Small intestine (tissue), 7 donors: Measurements from ENCODE around the gene STX8. TPM values are rescaled to one million over a fixed set of nuclear protein-coding genes. Genes with fewer than 3 reads are reported as not detected.

Source experiments
- DNase-seq, 2 donors: peaks; one replicate each; pipeline versions ENCODE4 v3.0.0 to v3.0.0-alpha.2; 2013
- FAIRE-seq: peaks from 2 replicates; lab custom pipeline; 2012; peaks lifted over from hg19 to GRCh38; lab: Jason Lieb, UNC
- H3K27ac ChIP-seq, 3 donors: one replicate each; pipeline ENCODE4 v1.5.1; 2013; ENCODE audit warnings: low read length in 2 of 3, mild to moderate bottlenecking in 2 of 3, control low read depth in 1 of 3, inconsistent platforms in 1 of 3, low read depth in 1 of 3, moderate library complexity in 1 of 3
- H3K27me3 ChIP-seq, 3 donors: one replicate each; pipeline ENCODE4 v1.6.1; 2013; ENCODE audit warnings: low read length in 3 of 3, inconsistent platforms in 1 of 3; ENCODE audit not compliant: control insufficient read depth in 3 of 3, insufficient read depth in 3 of 3
- H3K36me3 ChIP-seq, 3 donors: one replicate each; pipeline ENCODE4 v1.6.1; 2013; ENCODE audit warnings: low read length in 3 of 3, inconsistent platforms in 1 of 3, low read depth in 1 of 3, mild to moderate bottlenecking in 1 of 3, moderate library complexity in 1 of 3; ENCODE audit not compliant: control insufficient read depth in 3 of 3, insufficient read depth in 2 of 3
- H3K4me1 ChIP-seq, 3 donors: one replicate each; pipeline ENCODE4 v1.6.1; 2013; ENCODE audit warnings: low read length in 2 of 3, inconsistent platforms in 1 of 3, low read depth in 1 of 3, mild to moderate bottlenecking in 1 of 3, moderate library complexity in 1 of 3; ENCODE audit not compliant: control insufficient read depth in 3 of 3, insufficient read depth in 2 of 3
- H3K4me3 ChIP-seq, 3 donors: one replicate each; pipeline ENCODE4 v1.5.1; 2013; ENCODE audit warnings: low read length in 3 of 3, control low read depth in 1 of 3, inconsistent platforms in 1 of 3, low read depth in 1 of 3, mild to moderate bottlenecking in 1 of 3, moderate library complexity in 1 of 3
- H3K9me3 ChIP-seq, 2 donors: one replicate each; pipeline ENCODE4 v1.6.1; 2013; ENCODE audit warnings: low read depth in 1 of 2, low read length in 1 of 2; ENCODE audit not compliant: control insufficient read depth in 2 of 2, insufficient read depth in 1 of 2
- WGBS, 3 donors: extraction: QIAGEN DNeasy Blood & Tissue Kit; methylation state at CpG; one replicate each; pipeline ENCODE4 v1.1.7; 2013; 5-methylcytosine and 5-hydroxymethylcytosine counted together
- polyA plus RNA-seq, 4 donors: library from polyadenylated mRNA; stranded (reverse) in 3 of 4; unstranded in 1 of 4; fragments of 200-250 nt in 3 of 4; fragments of 120-200 nt in 1 of 4; gene quantifications; one replicate each; pipeline versions ENCODE4 v1.2.1 to v1.2.3, GENCODE V29; 2013
- donor health status: healthy with polysubstance abuse.
- donor health status: control.
- donor health status: control.
- donor health status: Bipolar disorder and iron deficiency.
- donor health status: healthy.

The STX8 gene
- polyA plus RNA-seq, 4 donors = 35.3 to 72.2 (median 51.8) TPM

GRCh38 chr17:9247401-9247938 is 328.1 kb downstream of the STX8 start:
- H3K4me3 ChIP-seq = no peak overlapping the region
- H3K27me3 ChIP-seq = no peaks in the 10 kb centered on the region
- FAIRE-seq (no peak), DNase-seq (no peak)
- WGBS, 3 donors = 90 to 93% (median 91%) methylated on average over 21 of the region's 21 CpGs
- peaks cover 0 to 3% (median 2%) of the 10 kb centered on the region in 3 donors for H3K4me1 ChIP-seq
- H3K9me3 ChIP-seq = no peaks in the 10 kb centered on the region
- H3K36me3 ChIP-seq = peaks cover 0 to 33% (median 2%) of the 10 kb centered on the region in 3 donors
- H3K27ac ChIP-seq = no peak overlapping the region

DNA sequence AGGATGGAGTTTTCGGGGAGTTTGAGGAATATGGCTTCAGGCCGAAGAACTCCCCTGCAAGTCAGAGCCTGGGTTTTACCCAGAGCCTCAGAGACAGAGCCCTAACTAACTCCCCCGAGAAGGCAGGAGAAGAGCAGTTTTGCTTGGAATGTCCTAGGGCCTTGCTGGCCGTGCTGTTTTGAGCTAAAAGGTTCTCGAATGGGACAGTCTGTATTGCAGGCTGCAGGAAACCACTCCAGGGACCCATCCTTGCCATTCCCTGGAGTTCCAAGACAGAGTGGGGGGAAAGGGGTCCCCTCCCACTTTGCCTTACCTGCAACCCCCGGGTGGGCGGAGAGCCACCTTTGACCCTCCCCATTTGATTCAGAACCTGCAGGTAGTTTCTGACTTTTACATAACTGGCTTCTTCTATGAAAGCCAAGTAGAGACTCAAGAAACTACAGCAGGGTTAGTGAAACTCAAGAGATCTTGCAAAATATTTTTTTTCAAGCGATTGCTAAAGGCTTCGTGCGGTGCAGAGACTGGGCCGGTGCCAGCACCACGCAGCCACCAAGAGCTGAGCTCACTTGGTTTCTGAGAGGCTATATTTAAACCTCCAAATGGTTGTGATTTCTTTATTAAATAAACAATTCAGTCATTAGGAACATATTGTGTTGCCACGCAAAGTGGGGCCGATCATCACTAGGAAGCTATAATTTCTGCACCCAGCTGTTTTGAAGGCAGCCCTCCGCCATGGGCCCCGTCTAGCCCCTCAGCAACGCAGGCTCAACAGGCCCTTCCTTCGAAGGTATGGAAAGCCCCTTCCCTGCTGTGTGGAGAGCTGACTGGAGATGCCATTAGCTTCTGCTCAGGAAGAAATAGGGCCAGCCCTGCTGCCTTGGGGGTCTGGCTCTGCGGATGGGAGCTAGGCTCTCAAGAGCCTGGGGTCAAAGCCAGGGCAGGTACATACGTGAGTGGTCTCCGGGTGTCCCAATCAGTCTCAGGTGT is 331.3 kb downstream of the STX8 start:
- Histone ChIP-seq H3K9me3 (no peaks in the 10 kb centered on the region), H3K27ac (peak overlapping the region; percentile 20 to 90 (median 61)), H3K4me3 (no peak overlapping the region), H3K36me3 (peaks cover 0 to 28% (median 0%) of the 10 kb centered on the region in 3 donors), H3K27me3 (no peaks in the 10 kb centered on the region), H3K4me1 (peaks cover 0 to 28% (median 10%) of the 10 kb centered on the region in 3 donors)
- WGBS, 3 donors = 68 to 87% (median 84%) methylated on average over 21 of the region's 21 CpGs
- DNase-seq = peak in 1 of 2 donors; percentile 30
- no peak for FAIRE-seq

- no peaks in the 10 kb centered on the region for H3K9me3 ChIP-seq
- no peak overlapping the region for H3K4me3 ChIP-seq
- DNase-seq (no peak), FAIRE-seq (no peak)
- peaks cover 5 to 42% (median 13%) of the 10 kb centered on the region in 3 donors for H3K4me1 ChIP-seq
- peaks cover 0 to 15% (median 0%) of the 10 kb centered on the region in 3 donors for H3K36me3 ChIP-seq
- 80 to 93% (median 91%) methylated on average over 8 of the region's 8 CpGs for WGBS, 3 donors
- peak overlapping the region in 2 of 3 donors; percentile 43 to 69 for H3K27ac ChIP-seq
- H3K27me3 ChIP-seq = no peaks in the 10 kb centered on the region
Observed at GRCh38 chr17:9242983-9243382, 332.6 kb downstream of the STX8 start.

DNA sequence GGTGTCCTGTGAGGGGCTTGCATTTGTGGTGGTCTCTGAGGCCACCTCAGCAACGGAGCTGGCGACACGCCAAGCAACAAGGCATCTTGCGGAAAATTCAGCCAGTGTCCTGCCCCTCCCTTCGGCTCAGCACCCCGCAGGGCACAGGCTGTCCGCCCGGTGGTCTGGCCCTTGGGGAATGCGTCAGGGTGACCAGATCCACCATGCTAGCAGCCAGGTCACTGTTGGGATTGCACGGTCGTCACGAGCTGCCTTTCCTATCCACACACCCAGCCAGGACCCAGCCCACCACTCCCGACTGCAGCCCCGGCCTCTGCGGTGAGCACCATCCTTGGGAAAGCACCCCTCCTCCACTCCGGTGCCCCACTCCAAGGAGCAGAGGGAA is 333.1 kb downstream of the STX8 start:
- H3K36me3 ChIP-seq = peaks cover 0 to 10% (median 0%) of the 10 kb centered on the region in 3 donors
- peaks cover 8 to 47% (median 13%) of the 10 kb centered on the region in 3 donors for H3K4me1 ChIP-seq
- no peaks in the 10 kb centered on the region for H3K27me3 ChIP-seq
- H3K9me3 ChIP-seq = no peaks in the 10 kb centered on the region
- H3K4me3 ChIP-seq = no peak overlapping the region
- DNase-seq (no peak), FAIRE-seq (no peak)
- H3K27ac ChIP-seq = peak overlapping the region in 1 of 3 donors; percentile 93
- 75 to 82% (median 82%) methylated on average over 16 of the region's 16 CpGs for WGBS, 3 donors

- WGBS, 3 donors = 70 to 84% (median 78%) methylated on average over 14 to 15 of the region's 16 CpGs
- H3K4me3 ChIP-seq = no peak overlapping the region
- no peak for FAIRE-seq
- H3K36me3 ChIP-seq = peaks cover 0 to 12% (median 0%) of the 10 kb centered on the region in 3 donors
- H3K9me3 ChIP-seq = peaks cover 0 to 1% of the 10 kb centered on the region in 2 donors
- H3K4me1 ChIP-seq = peaks cover 8 to 48% (median 13%) of the 10 kb centered on the region in 3 donors
- no peaks in the 10 kb centered on the region for H3K27me3 ChIP-seq
- peak overlapping the region in 2 of 3 donors; percentile 93 to 96 for H3K27ac ChIP-seq
- no peak for DNase-seq
Observed at GRCh38 chr17:9241774-9242496, 333.7 kb downstream of the STX8 start.

- Histone ChIP-seq H3K27ac (peak overlapping the region; percentile 6 to 96 (median 93)), H3K27me3 (no peaks in the 10 kb centered on the region), H3K4me1 (peaks cover 8 to 48% (median 13%) of the 10 kb centered on the region in 3 donors), H3K4me3 (no peak overlapping the region), H3K9me3 (peaks cover 0 to 5% of the 10 kb centered on the region in 2 donors), H3K36me3 (peaks cover 0 to 15% (median 0%) of the 10 kb centered on the region in 3 donors)
- WGBS, 3 donors = 40 to 65% (median 58%) methylated on average over 10 of the region's 10 CpGs
- peak in 1 of 2 donors; percentile 48 for DNase-seq
- no peak for FAIRE-seq
Observed at GRCh38 chr17:9241371-9241712, 334.3 kb downstream of the STX8 start.

DNA sequence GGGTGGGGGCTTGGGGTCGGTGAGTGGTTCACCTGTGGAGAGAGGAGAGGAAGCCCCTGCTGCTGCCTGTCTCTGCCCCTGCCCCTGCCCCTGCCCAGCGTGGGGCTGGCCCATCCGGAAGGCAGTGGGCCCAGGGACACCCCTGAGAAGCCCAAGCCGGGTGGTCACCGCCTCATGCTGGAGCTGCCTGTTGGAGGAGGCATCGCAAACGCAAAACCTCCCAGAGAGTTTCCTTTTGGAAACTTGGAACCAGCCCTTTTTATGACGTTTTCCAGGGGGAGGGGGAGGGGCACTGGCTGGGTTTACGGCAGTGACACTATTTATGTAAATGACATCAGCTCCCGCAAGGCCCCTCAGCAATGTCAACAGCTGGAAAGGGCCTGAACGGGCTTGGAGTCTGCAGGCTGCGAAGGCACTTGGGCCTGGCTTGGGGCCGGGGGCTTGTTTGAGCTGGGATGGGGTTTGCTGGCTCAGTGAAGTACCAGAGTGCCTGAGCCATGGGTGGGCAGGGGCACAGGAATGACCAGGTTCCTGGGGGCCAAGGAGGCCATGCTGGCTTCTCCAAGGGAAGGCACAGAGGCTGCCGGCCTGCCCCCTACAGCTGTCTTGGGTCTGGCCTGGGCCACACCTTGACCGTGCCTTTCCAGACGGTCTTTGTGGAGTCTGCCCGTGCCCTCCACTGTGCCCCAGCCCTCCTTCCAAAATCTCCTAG is 334.8 kb downstream of the STX8 start:
- peak overlapping the region in 2 of 3 donors; percentile 50 to 54 for H3K4me3 ChIP-seq
- 39 to 49% (median 40%) methylated on average over 16 to 17 of the region's 17 CpGs for WGBS, 3 donors
- H3K4me1 ChIP-seq = peaks cover 8 to 48% (median 13%) of the 10 kb centered on the region in 3 donors
- no peaks in the 10 kb centered on the region for H3K27me3 ChIP-seq
- H3K27ac ChIP-seq = peak overlapping the region; percentile 66 to 96 (median 93)
- DNase-seq = peak; percentile 42 to 92
- H3K36me3 ChIP-seq = peaks cover 0 to 15% (median 0%) of the 10 kb centered on the region in 3 donors
- peaks cover 0 to 5% of the 10 kb centered on the region in 2 donors for H3K9me3 ChIP-seq
- FAIRE-seq = no peak
